Left kidney (tissue), 1 donor: Measurements from ENCODE around the gene ZBTB40. TPM values are rescaled to one million over a fixed set of nuclear protein-coding genes. Genes with fewer than 3 reads are reported as not detected.

Experiments
- polyA plus RNA-seq: library from polyadenylated mRNA; unstranded; fragments of 120-200 nt; gene quantifications from one replicate; pipeline ENCODE4 v1.2.1, GENCODE V29; 2013; ENCODE audit not compliant: insufficient read length

The ZBTB40 gene
- polyA plus RNA-seq, 1 donor: 25.3 TPM

Other genes starting within 250 kb of the ZBTB40 start
- gene EPHA8, start 111.6 kb downstream of the ZBTB40 start, polyA plus RNA-seq: 1.3 TPM
- gene C1QA, start 184.8 kb downstream of the ZBTB40 start, polyA plus RNA-seq: 10.1 TPM
- gene C1QC, start 191.8 kb downstream of the ZBTB40 start, polyA plus RNA-seq: 8.8 TPM
- 5.3 TPM for gene C1QB, start 201.4 kb downstream of the ZBTB40 start, polyA plus RNA-seq